ENCODE results near the gene HOXD8. TPM values are rescaled to one million over a fixed set of nuclear protein-coding genes. Genes with fewer than 3 reads are reported as not detected.

Gene HOXD8
- total and polyA plus RNA-seq, 3 donors from 2014 or later, result 36.6 to 41.2 (median 39.8) TPM

DNA sequence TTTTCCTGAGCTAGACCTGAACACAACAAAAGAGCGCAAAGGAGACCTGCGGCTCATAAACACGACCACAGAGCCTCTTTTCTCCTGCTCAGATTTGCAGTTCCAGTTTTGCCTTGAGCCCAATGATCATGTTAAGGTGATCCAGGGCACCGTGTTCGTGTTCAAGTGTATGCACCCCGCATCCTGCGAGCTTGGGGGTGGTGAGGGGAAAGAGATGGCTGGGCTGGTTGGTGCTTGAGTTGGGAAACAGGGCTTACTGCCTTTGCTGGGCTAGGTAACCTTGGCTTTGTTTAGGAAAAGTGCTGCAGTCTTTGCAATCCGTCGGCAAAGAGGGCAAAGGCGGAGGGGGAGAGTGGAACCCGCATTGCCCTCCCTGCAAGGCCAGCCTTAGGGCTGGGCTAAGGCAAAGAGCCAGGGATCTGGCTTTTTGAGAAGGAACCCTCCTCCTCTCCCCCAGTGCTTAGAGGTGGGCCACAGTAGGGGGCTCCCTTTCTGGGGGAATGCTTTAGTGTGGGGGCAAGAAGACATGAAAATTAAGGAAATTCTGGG is 11.6 kb upstream of the HOXD8 start:
- WGBS, 2 donors, result 6 to 10% methylated on average over 11 of the region's 11 CpGs
- no peaks in the 10 kb centered on the region for H3K36me3 ChIP-seq (ENCODE audit: low read depth, missing control alignments)
- intact Hi-C loops (cut with DNase I; ENCODE audit: low total_unique reads), result no loop called here
- no peak for DNase-seq
- no peaks in the 10 kb centered on the region for H3K27me3 ChIP-seq
- no peaks in the 10 kb centered on the region for H3K4me1 ChIP-seq
- TF ChIP-seq POLR2A (IDR thresholded peaks at IDR 0.05), result no peak
- TF ChIP-seq, protein P1, sequence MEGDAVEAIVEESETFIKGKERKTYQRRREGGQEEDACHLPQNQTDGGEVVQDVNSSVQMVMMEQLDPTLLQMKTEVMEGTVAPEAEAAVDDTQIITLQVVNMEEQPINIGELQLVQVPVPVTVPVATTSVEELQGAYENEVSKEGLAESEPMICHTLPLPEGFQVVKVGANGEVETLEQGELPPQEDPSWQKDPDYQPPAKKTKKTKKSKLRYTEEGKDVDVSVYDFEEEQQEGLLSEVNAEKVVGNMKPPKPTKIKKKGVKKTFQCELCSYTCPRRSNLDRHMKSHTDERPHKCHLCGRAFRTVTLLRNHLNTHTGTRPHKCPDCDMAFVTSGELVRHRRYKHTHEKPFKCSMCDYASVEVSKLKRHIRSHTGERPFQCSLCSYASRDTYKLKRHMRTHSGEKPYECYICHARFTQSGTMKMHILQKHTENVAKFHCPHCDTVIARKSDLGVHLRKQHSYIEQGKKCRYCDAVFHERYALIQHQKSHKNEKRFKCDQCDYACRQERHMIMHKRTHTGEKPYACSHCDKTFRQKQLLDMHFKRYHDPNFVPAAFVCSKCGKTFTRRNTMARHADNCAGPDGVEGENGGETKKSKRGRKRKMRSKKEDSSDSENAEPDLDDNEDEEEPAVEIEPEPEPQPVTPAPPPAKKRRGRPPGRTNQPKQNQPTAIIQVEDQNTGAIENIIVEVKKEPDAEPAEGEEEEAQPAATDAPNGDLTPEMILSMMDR (IDR thresholded peaks at IDR 0.05), result no peak
- no peaks in the 10 kb centered on the region for H3K9me3 ChIP-seq
- peak overlapping the region; percentile 95 to 98 for H3K27ac ChIP-seq
- peak overlapping the region; percentile 46 to 51 for H3K4me3 ChIP-seq

DNA sequence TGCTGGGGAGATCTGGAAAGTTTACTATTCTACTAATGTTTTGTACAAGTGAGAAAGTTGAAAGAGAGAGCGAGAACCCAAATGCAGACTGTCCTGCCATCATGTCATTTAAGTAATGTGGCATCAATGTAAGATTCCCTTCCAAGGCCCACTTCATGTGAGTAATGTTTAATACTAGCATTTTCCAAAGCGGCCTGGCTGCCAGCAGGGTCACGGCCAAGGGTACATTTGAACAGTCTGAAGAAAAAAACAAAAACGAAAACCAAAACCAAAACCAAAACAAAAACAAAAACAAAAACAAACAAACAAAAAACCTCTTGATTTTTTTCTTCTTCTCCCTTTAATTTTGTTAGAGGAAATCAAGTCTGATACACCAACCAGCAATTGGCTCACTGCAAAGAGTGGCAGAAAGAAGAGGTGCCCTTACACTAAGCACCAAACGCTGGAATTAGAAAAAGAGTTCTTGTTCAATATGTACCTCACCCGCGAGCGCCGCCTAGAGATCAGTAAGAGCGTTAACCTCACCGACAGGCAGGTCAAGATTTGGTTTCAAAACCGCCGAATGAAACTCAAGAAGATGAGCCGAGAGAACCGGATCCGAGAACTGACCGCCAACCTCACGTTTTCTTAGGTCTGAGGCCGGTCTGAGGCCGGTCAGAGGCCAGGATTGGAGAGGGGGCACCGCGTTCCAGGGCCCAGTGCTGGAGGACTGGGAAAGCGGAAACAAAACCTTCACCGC is 10.7 kb upstream of the HOXD8 start:
- WGBS, 2 donors, result 6 to 12% methylated on average over 24 of the region's 24 CpGs
- TF ChIP-seq POLR2A (IDR thresholded peaks at IDR 0.05), result no peak
- TF ChIP-seq, protein P1 (IDR thresholded peaks at IDR 0.05), result peak; percentile 42 to 67 (median 61)
- intact Hi-C loops (cut with DNase I; ENCODE audit: low total_unique reads), result no loop called here
- Histone ChIP-seq H3K4me1 (no peaks in the 10 kb centered on the region), H3K36me3 (ENCODE audit: low read depth, missing control alignments) (no peaks in the 10 kb centered on the region), H3K9me3 (no peaks in the 10 kb centered on the region), H3K27ac (peak overlapping the region; percentile 95 to 98), H3K27me3 (no peaks in the 10 kb centered on the region), H3K4me3 (peak overlapping the region; percentile 46 to 51)
- DNase-seq, result peak; percentile 87

DNA sequence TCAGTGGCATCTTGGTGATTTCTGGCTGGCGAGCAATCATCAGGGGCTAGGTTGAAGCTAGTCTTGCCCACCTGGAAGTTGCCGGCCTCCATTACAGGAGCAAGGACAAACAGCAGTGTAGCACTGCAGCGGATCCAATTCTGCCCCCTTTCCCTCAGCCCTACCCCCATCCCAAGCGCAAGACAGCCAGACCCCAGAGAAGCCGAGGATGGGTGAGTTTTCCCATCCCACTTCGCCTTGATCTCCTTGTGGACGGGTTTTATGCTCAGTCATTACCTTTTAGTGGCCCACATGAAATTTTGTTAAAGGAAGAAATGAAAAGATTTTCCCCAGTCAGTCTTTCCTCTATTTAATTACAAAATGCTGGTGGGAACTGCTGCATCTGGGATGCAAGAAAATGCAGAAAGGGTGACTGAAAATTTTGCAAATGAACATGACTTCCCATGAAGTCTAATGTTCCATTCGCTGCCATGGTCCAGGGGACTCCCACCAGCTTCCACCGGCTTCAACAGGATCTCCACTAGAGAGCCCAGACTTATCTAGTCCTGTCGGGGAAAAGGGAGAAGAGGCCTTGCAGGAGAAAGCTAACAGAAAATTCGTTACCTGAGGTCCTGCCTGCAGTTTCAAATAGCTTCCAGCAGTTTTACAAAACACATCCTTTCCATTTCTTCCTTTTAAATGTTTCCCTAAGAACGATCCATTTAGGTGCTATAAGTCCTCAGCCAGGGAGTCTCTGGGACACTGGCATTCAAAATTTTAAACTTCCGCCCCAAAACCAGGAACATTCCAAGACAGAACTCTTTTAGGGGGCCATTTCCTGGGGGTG is 8.9 kb upstream of the HOXD8 start:
- H3K4me1 ChIP-seq, result no peaks in the 10 kb centered on the region
- no peak for DNase-seq
- no peaks in the 10 kb centered on the region for H3K27me3 ChIP-seq
- TF ChIP-seq POLR2A (IDR thresholded peaks at IDR 0.05), result no peak
- TF ChIP-seq, protein P1 (IDR thresholded peaks at IDR 0.05), result no peak
- H3K4me3 ChIP-seq, result peak overlapping the region; percentile 76 to 78
- peak overlapping the region; percentile 95 to 98 for H3K27ac ChIP-seq
- H3K36me3 ChIP-seq (ENCODE audit: low read depth, missing control alignments), result no peaks in the 10 kb centered on the region
- intact Hi-C loops (cut with DNase I; ENCODE audit: low total_unique reads), result loop anchor here (10.0 kb wide), 1 partner anchor 1034 kb away; no protein-coding TSS in a partner anchor
- WGBS, 2 donors, result 30 to 34% methylated on average over 13 of the region's 13 CpGs
- H3K9me3 ChIP-seq, result no peaks in the 10 kb centered on the region

DNA sequence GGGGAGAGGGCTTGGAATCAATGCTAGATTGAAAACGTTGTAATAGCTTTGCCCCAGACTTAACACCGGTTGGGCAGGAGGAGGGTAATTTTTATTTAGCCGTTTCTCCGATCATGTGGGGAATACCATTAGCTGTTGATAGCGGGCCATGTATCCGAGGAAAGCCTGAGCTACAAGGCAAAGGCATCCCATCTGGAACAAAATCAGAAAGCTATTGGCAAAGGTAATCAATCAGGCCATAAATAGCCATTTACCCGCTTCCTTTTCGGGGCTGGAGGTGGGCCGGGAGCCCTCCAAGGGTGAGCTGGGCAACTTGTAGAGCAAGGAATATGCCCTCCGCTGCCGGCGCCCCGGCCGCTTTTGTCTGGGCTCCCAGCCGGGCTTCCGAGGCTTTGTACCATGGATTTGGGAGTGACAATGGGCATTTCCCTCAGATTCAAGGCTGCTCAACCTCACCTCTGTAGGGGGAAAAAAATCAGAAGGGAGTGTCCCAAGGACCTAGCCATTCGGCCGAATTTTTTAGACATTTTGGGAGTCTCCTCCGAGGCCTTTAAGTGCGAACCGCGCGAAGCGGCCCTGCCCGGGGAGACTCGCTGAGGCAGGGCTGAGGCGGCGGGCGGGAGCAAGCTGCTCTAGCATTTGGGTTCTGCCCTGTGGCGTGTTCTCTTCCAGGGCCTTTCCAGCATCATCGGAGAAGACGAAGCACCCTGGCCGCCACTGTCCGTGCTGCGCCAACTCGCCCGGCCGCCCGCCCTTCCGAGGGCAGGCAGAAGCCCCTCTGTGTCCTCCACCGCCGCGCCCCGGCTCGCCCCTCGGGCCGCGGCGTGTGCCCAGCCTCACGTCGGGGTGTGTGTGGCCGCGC is 8.1 kb upstream of the HOXD8 start:
- intact Hi-C loops (cut with DNase I; ENCODE audit: low total_unique reads), result loop anchor here (10.0 kb wide), 1 partner anchor 1033 kb away; no protein-coding TSS in a partner anchor

More for the DNA sequence above, 8.1 kb upstream of the HOXD8 start:
- TF ChIP-seq POLR2A (IDR thresholded peaks at IDR 0.05), result no peak
- TF ChIP-seq, protein P1 (IDR thresholded peaks at IDR 0.05), result no peak
- WGBS, 2 donors, result 5 to 8% methylated on average over 25 to 53 of the region's 53 CpGs
- Histone ChIP-seq H3K36me3 (ENCODE audit: low read depth, missing control alignments) (no peaks in the 10 kb centered on the region), H3K4me1 (no peaks in the 10 kb centered on the region), H3K27me3 (no peaks in the 10 kb centered on the region), H3K27ac (peak overlapping the region; percentile 95 to 98), H3K9me3 (no peaks in the 10 kb centered on the region), H3K4me3 (peak overlapping the region; percentile 76 to 78)
- DNase-seq, result no peak

Measured in testis (tissue), 3 donors.